Neural crest cell (in vitro differentiated cells): ENCODE data around the gene HGFAC. TPM values are rescaled to one million over a fixed set of nuclear protein-coding genes. Genes with fewer than 3 reads are reported as not detected.

Source experiments
- DNase-seq: peaks from one replicate; pipeline ENCODE4 v3.0.0; 2021; ENCODE audit warnings: low read depth, mixed read lengths, low spot score
- H3K27ac Mint-ChIP-seq: one replicate; pipeline ENCODE4 v1.8.0; 2021; ENCODE audit warnings: mild to moderate bottlenecking, mixed read lengths; ENCODE audit not compliant: unreplicated experiment
- H3K27me3 Mint-ChIP-seq: 2 replicates; pipeline ENCODE4 v1.8.0; 2021; ENCODE audit warnings: low read depth, mild to moderate bottlenecking, mixed read lengths
- H3K36me3 Mint-ChIP-seq: 2 replicates; pipeline ENCODE4 v1.8.0; 2021; ENCODE audit warnings: low read depth, mild to moderate bottlenecking, mixed read lengths
- H3K4me1 Mint-ChIP-seq: 2 replicates; pipeline ENCODE4 v1.8.0; 2021; ENCODE audit warnings: mixed read lengths
- H3K4me3 Mint-ChIP-seq: one replicate; pipeline ENCODE4 v1.8.0; 2021; ENCODE audit warnings: mild to moderate bottlenecking, mixed read lengths
- H3K9me3 Mint-ChIP-seq: 2 replicates; pipeline ENCODE4 v1.8.0; 2021; ENCODE audit warnings: mixed read lengths
- total RNA-seq: library from RNA; stranded (reverse); gene quantifications from 2 replicates; pipeline ENCODE4 v1.2.1, GENCODE V29; 2021
- TF ChIP-seq, protein P1 (sequence below): fragments of 200-600 bp; sonication (generic); conservative IDR thresholded peaks from 2 replicates; pipeline ENCODE4 v1.5.0; 2021; ENCODE audit warnings: antibody characterized with exemption, mild to moderate bottlenecking

Gene HGFAC
- total RNA-seq, 1 donor from 2014 or later = 1.6 TPM

DNA sequence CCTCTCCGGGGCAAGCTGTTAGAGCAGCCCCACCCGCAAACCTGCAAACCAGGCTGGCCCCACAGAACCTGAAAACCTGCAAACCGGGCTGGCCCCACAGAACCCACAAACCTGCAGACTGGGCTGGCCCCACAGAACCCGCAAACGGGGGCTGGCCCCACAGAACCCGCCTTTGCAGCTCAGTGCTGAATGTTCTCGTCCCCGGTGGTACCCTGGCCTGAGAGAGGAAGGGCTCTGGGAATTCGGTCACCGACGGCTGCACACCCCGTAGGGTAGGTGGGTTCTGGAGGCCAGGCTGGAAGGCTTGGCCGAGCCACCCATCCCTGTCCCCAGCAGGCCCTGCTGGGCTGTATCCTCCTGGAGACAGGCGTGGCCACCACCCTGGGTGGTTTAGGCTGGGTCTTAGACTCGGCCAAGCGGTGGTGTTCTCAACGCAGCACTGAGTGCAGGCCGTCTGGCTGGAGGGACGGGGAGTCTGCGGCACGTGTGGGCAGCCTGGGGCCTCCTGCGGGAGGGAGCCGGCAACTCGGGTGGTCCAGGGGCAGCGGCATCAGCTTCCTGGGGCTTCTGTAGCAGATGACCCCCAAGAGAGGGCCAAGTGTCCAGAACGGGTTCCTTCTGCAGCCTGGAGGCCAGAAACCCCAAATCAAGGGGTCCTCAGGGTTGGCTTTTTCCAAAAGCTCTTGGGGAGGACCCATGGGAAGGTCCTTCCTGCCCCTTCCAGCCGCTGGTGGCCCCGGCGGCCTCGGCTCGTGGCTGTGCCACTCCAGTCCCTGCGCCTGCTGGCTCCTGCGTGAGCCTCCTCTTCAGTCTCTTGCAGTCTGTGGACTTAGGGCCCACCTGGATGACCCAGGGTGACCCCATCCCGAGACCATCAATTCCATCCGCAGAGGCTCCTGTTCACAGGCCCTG is 36.9 kb downstream of the HGFAC start:
- Mint-ChIP-seq H3K27ac (no peak overlapping the region), H3K4me1 (peaks cover 16% of the 10 kb centered on the region), H3K27me3 (peaks cover 8% of the 10 kb centered on the region), H3K9me3 (no peaks in the 10 kb centered on the region), H3K36me3 (no peaks in the 10 kb centered on the region), H3K4me3 (no peak overlapping the region)
- TF ChIP-seq, protein P1, sequence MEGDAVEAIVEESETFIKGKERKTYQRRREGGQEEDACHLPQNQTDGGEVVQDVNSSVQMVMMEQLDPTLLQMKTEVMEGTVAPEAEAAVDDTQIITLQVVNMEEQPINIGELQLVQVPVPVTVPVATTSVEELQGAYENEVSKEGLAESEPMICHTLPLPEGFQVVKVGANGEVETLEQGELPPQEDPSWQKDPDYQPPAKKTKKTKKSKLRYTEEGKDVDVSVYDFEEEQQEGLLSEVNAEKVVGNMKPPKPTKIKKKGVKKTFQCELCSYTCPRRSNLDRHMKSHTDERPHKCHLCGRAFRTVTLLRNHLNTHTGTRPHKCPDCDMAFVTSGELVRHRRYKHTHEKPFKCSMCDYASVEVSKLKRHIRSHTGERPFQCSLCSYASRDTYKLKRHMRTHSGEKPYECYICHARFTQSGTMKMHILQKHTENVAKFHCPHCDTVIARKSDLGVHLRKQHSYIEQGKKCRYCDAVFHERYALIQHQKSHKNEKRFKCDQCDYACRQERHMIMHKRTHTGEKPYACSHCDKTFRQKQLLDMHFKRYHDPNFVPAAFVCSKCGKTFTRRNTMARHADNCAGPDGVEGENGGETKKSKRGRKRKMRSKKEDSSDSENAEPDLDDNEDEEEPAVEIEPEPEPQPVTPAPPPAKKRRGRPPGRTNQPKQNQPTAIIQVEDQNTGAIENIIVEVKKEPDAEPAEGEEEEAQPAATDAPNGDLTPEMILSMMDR = no peak
- no peak for DNase-seq

DNA sequence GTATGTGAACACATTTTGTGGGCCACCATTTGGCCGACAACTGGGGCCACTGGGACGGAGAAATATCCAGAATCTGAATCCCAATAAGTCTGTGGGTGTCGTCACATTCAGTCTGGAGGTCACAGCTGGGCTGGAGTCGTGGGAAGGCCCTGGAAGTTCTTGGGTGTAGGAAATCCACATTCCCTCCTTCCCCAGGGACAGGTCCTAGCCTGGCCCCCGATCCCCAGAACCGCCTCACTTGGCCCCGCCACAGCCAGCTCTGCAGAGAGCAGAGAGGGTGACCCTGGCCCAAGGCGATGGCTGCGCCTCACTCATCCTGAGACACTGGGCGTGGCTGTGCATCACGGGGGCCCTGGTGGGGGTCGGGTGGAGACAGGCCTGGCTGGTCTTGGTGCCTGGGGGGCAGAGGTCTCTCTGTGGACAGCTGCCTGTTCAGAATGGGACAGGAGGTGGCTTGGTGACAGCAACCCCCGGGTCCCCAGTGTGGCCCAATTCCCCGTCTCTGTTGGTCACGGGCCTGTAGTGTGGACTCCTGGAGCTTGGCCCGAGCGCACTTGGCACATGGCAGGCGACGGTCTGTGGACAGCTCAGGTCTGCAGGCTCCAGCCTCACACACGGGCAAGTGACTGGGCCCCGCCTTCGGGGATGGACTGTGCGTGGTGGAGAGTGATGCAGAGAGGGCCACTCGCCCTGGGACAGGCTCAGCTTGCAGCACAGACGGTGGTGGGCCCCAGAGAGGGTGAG is 37.8 kb downstream of the HGFAC start:
- Mint-ChIP-seq H3K27me3 (peaks cover 8% of the 10 kb centered on the region), H3K4me1 (peaks cover 16% of the 10 kb centered on the region), H3K4me3 (no peak overlapping the region), H3K9me3 (no peaks in the 10 kb centered on the region), H3K27ac (no peak overlapping the region), H3K36me3 (no peaks in the 10 kb centered on the region)
- TF ChIP-seq, protein P1 = no peak
- no peak for DNase-seq

- H3K27ac Mint-ChIP-seq = no peak overlapping the region
- H3K36me3 Mint-ChIP-seq = no peaks in the 10 kb centered on the region
- TF ChIP-seq, protein P1 = peak; percentile 99
- H3K4me1 Mint-ChIP-seq = peaks cover 16% of the 10 kb centered on the region
- peak; percentile 100 for DNase-seq
- H3K4me3 Mint-ChIP-seq = peak overlapping the region; percentile 23
- peaks cover 8% of the 10 kb centered on the region for H3K27me3 Mint-ChIP-seq
- no peaks in the 10 kb centered on the region for H3K9me3 Mint-ChIP-seq
These were observed 38.9 kb downstream of the HGFAC start for GRCh38 chr4:3480528-3481112.

DNA sequence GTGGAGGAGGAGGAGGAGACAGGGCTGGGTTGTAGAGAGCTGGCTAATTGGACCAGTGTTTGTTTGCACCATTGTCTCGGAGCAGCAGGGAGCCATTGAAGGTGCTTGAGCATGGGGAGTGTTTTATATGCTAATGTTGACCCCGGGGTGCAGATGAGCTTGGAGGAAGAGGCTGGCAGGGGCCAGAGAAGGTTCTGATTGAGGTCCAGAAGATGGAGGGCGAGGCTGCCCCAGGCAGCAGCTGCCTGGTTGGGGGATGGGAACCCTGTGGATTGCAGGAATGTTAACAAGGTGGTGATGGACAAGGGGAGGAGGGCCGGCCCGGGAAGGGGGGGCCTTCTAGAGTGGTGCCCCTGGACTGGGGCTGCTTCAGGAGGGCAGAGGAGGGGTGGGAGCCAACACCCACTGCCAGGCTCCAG is 39.4 kb downstream of the HGFAC start:
- DNase-seq = no peak
- no peak overlapping the region for H3K4me3 Mint-ChIP-seq
- no peak overlapping the region for H3K27ac Mint-ChIP-seq
- no peaks in the 10 kb centered on the region for H3K36me3 Mint-ChIP-seq
- H3K4me1 Mint-ChIP-seq = peaks cover 16% of the 10 kb centered on the region
- TF ChIP-seq, protein P1 = no peak
- H3K27me3 Mint-ChIP-seq = peaks cover 8% of the 10 kb centered on the region
- H3K9me3 Mint-ChIP-seq = no peaks in the 10 kb centered on the region

- no peak for DNase-seq
- Mint-ChIP-seq H3K9me3 (no peaks in the 10 kb centered on the region), H3K4me3 (no peak overlapping the region), H3K36me3 (no peaks in the 10 kb centered on the region), H3K27me3 (peaks cover 8% of the 10 kb centered on the region), H3K4me1 (peaks cover 20% of the 10 kb centered on the region), H3K27ac (no peak overlapping the region)
- TF ChIP-seq, protein P1 = no peak
These were observed 40.1 kb downstream of the HGFAC start for GRCh38 chr4:3481783-3482393.
